GM19023 (cell line): ENCODE results near the gene IDH3A.

Source experiments
- ATAC-seq: cut with Tn5 transposase; IDR thresholded peaks from one replicate; pipeline ENCODE4 v1.9.1; 2021; ENCODE audit warnings: mild to moderate bottlenecking, moderate library complexity; ENCODE audit not compliant: unreplicated experiment

The IDH3A gene

DNA sequence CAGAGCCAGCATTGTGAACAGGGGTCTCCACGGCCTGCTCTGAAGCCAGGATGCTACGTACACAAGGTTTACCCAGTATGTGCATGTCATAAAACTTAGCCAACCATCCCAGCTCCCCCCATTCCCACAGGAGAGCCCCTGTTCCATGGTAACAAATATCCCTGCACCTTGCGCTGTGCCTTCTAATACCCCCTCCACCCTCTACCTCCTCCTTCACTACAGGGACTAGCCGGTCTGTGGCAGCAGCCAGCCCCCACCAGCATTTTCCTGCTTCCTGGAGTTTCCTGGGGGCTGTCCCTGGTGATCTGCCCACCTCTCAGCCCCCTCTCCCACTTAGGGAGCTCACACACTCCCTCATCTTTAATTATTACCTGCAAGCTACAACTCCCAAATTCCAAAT lies 64.8 kb downstream of the IDH3A start:
- no peak for ATAC-seq

DNA sequence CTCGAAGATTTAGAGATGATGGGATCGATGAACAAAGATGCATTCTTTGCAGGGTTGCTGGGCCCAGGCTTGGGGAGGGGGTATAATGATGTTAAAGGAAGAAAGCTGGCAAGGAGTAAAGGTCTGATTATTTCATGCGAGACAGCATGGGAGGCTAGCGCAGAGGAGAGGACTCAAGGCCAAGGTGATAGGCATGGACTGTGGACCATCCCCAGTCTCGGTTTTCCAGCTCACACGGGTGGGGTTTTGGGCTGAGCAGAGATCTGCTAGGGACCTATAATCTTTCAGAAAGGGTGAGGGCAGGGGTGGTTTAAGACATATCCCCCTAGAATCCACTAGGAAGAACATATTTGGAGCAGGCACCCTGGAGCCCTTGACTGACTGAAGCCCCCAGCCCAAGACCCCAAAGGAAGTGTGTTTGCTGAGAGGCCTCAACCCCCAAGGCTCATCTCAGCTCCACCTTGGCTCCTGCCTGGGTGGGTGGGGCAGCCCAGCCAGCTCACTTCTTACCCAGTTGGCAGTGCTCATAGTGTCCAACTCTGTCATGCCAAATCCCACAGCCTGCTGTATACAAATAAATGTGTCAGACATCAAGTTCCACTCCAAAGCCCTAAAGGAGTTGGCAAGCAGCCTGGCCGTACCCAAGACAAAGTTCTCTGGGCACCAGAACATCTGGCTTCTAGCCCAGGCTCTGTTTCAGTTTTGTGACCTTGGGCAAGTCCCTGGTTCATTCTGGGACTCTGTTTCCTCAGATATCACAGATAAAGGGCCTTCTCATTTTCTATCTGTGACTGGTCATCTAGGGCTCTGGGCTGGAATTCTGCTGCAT lies 67.3 kb downstream of the IDH3A start:
- no peak for ATAC-seq

DNA sequence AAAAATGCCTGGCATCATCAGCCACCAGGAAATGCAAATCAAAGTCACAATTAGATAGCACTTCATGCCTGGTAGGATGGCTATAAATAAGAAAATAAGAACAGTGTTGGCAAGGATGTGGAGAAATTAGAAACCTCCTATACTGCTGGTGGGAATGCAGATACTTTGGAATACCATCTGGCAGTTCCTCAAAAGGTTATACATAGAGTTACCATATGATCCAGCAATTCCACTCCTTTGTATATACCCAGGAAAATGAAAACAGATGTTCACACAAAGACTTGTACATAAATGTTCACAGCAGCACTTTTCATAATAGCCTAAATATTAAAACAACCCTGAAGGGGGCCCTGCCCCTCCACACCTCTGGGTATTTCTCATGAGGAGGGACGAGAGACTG lies 71.6 kb downstream of the IDH3A start:
- ATAC-seq, result no peak
